ENCODE data around the gene ZFHX3. TPM values are rescaled to one million over a fixed set of nuclear protein-coding genes. Genes with fewer than 3 reads are reported as not detected.
A peak's percentile ranks its signal among the peaks of the same experiment; 100 is the strongest.

The ZFHX3 gene
- total RNA-seq, 1 donor = 4.0 TPM

GRCh38 chr16:72814226-72814625 is 233.7 kb downstream of the ZFHX3 start:
- DNase-seq (ENCODE audit: low read depth in 2 of 3, low spot score in 2 of 3) = no peak

DNA sequence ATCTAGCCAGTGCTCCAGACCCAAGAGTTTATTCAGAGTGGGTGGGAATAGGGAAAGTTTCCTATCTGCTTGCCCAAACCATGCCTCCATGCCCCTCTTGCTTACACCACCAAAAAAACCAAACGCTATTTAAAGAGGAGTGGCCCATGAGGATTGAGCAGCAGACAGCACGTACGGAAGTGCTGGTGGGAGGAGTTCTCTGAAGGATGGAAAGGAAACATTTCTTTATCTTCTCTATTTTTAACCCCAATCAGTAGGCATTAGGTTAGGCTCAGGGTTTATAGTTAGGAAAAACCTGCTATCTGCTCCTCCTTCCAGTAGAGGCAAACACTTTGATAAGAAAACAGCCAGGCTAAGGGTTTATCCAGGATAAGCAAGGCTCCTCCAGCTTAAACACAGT is 235.3 kb downstream of the ZFHX3 start:
- DNase-seq (ENCODE audit: low read depth in 2 of 3, low spot score in 2 of 3) = no peak

DNA sequence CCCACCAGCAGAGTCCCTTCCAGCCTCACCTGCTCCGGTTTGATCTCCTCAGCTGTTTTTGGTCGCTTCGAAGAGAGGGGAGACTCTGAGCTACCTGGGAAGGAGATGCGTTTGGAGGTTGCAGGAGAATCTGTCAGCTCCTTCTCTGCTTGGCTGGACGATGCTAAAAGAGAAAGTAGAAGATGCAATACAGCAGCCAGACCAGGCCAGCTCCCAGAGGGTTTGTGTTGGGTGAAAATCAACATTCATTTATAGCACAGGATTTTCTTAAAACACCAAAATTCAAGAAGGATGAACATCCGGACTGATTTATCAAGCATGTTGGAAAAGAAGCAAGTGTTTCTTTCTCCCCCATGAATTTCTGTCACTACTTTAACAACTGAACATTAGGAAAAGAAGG is 236.1 kb downstream of the ZFHX3 start:
- DNase-seq (ENCODE audit: low read depth in 2 of 3, low spot score in 2 of 3) = no peak

DNA sequence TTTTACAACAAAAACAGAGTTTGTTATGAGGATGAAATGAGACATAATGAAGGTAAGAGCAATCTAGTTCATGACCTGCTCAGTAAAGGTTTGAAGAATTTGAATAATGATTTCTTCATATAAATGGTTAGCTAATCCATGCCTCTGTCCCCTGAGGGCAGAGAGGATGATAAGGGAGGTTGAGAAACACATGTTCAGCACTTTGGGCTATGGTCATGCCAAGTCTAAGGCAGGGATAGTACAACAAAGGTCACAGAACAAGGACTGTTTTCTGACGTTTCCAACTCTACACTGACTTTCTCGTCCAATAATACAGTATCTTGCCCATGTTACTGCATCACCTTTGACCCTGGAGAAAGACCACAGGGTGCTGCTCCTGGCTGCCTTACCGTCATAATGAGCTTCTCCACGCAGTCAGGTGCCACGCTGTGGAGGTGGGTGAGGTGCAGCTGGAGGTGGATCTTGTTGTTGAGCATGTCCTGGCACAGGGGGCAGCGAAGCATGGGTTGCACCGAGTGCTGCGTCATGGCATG is 236.7 kb downstream of the ZFHX3 start:
- DNase-seq (ENCODE audit: low read depth in 2 of 3, low spot score in 2 of 3) = no peak

GRCh38 chr16:72810480-72810879 is 237.4 kb downstream of the ZFHX3 start:
- no peak for DNase-seq (ENCODE audit: low read depth in 2 of 3, low spot score in 2 of 3)

DNA sequence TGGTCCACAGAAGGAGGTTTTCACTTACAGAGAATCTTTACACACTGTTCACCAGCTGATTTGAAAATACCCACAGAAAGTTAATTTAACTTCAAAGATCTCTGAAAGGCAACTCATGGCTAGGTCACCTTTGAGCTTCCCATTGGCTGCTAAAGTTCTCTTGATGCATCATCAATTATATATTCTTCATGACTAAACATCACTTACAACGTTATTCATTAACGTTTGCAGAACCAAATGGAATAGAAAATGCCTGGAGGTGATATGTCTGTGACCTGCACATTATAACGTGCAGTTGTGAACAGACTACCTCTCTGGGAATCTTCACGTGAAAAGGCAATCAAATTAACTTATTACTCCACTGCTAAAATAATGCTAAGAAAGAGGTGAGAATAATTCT is 238.5 kb downstream of the ZFHX3 start:
- DNase-seq (ENCODE audit: low read depth in 2 of 3, low spot score in 2 of 3) = no peak

DNA sequence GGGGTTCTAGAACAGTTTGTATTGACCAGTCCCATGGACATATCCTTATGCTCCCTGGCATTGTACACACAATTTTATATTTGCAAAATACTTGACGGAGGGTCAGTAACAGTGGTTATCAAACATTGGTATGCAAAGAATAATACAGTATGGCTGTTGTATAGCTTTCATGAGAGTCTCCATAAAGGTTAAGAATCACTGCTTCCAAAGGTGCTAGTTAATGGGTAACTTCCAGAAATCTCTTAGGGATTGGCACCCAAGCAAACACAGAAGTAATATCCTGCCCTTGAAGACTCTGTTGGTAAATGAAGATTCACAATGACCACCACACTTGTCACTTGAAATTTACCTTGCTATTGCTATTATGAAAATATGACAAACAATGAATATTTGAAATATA is 239.2 kb downstream of the ZFHX3 start:
- no peak for DNase-seq (ENCODE audit: low read depth in 2 of 3, low spot score in 2 of 3)

GRCh38 chr16:72807245-72807644 is 240.7 kb downstream of the ZFHX3 start:
- DNase-seq (ENCODE audit: low read depth in 2 of 3, low spot score in 2 of 3) = no peak

DNA sequence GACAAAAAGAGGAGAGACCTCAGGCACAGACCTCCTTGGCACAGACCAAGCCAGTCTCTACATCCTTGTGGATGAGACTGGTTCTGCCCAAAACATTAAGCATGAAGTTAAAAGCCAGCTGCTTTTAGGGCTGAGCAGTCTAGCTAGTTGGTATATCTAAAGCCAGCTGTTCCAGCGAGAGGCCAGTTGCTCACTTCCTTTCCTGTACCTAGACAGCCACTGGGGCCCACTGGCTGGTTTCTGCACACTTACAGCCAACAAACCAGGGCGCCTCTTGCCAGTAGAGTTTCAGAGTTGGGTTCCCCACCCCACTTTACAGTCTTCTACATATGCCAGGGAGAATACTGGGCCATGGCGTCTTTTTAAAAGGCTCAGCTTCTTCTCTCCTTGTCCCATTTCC is 242.4 kb downstream of the ZFHX3 start:
- DNase-seq (ENCODE audit: low read depth in 2 of 3, low spot score in 2 of 3) = no peak

DNA sequence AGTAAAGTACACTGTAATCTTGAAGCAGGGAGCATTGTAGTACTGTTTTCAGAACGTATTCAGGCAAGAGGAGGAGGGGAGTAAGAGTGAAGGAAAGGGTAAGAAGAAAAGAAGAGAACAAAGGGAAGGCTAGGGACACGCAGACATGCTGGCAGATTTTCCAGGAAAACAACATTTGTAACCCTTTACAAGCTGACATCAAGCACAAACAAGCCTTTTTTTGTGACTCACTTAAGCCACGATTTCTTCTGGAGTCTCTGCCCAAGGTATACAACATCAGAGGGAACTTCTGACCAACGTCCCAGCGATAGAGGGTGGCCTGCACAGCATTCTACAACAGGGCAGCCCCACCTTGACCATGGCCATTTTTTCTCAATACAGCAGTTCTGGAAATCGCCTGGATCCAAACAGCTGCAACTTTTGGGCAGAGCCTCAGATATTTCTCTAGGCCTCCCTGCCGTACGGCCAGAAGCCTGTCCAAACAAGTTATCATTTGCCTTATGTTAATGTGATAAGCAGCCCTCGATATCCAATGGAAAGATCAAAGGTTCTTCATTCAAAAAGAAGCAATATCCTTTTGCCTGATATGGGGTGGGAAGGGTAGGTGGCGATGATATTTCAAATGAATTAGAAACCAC is 247.3 kb downstream of the ZFHX3 start:
- DNase-seq (ENCODE audit: low read depth in 2 of 3, low spot score in 2 of 3) = no peak

DNA sequence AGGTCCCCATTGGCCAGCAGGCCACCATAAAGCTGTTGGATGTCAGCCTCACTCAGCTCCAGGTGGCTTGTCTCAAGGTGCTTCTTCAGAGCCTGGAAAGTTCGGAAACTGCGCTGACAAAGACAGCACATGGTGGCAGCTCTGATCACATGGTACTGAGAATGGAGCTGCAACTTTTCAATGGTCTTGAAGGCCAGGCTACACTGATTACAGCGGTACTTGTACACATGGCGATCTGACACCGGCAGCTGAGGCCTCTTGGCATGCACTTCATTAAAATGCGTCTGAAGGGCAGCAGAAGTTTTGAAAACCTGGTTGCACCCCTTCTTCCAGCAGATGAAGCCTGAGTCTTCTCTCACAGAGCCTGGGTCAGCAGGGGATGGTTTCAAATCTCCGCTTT is 249.7 kb downstream of the ZFHX3 start:
- no peak for DNase-seq (ENCODE audit: low read depth in 2 of 3, low spot score in 2 of 3)

DNA sequence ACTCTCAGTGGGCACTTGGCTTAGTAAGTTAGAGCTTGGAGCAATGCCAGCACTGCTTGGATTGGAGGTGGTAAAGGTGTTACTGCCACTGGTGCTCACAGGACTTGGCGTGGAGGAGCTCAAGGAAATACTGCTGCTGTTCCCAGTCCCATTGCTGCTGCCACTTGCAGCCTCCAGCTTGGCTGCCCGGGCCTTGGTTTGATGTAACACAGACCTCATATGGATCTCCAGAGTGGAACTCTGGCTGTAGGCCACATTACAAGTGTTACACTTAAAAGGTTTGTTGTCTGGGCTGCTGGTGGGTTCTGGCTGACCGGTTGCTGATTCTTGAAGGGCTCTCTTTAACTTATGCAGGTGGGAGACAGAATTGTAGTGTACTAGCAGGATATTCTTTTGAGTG is 250.3 kb downstream of the ZFHX3 start:
- no peak for DNase-seq (ENCODE audit: low read depth in 2 of 3, low spot score in 2 of 3)

- no peak for DNase-seq (ENCODE audit: low read depth in 2 of 3, low spot score in 2 of 3)
Measured at GRCh38 chr16:72796222-72796621, 251.7 kb downstream of the ZFHX3 start.

DNA sequence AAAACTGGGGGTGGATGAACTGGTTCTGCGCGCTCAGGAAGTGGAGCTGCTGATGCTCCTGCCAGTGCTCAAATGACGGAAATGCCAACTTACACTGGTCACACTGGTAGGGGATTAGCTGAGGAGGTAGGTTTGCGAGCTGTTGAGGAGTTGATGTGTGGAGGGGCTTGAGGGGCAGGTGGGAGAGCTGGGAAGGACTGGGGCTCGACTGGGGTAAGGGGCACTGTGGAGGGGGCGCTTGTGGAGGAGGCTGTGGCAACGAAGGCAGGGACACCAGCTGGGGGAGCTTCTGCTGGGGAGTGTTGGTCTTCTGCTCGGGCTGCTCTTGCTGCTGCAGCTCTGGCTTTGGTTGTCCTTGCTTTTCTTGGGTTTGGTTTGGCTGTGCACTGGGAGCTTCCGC is 252.9 kb downstream of the ZFHX3 start:
- no peak for DNase-seq (ENCODE audit: low read depth in 2 of 3, low spot score in 2 of 3)

DNA sequence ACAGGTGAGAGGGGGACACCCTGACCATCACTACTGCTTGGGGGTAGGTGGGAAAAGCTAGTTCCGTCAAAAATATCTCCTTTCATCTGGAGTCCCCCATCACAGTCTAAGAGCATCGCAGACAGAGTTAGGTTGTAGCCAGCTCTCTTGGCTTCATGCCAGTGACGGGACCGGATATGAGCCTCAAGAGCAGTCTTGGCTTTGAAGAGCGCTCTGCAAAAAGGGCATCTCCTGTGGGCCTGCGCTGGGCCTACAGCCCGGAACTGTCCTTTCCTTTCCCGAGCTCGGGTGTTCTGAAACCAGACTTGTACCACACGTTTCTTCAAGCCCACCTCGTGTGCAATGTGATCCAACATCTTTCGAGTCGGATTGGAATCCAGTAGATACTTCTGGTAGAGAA is 253.6 kb downstream of the ZFHX3 start:
- no peak for DNase-seq (ENCODE audit: low read depth in 2 of 3, low spot score in 2 of 3)

- DNase-seq (ENCODE audit: low read depth in 2 of 3, low spot score in 2 of 3) = no peak
Measured at GRCh38 chr16:72793716-72794115, 254.2 kb downstream of the ZFHX3 start.

DNA sequence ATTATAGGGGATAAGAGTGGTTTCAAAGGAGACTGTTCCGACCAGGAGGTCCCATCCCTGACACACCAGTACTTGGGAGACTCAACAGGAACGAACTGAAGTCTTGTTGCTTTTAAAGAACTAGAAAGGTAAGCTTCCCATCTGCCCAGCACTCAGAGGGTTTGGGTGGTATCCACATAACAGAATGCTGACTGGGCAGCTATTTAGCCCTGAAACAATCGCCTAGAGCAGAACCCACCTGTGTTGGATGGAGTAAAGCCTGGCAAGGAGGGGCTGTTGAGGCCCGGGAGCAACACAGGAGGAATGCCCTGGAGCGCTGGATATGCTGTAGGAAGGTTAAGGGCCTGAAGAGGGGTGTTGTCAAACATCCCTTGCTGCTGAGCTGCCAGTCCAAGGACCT is 254.9 kb downstream of the ZFHX3 start:
- no peak for DNase-seq (ENCODE audit: low read depth in 2 of 3, low spot score in 2 of 3)

DNA sequence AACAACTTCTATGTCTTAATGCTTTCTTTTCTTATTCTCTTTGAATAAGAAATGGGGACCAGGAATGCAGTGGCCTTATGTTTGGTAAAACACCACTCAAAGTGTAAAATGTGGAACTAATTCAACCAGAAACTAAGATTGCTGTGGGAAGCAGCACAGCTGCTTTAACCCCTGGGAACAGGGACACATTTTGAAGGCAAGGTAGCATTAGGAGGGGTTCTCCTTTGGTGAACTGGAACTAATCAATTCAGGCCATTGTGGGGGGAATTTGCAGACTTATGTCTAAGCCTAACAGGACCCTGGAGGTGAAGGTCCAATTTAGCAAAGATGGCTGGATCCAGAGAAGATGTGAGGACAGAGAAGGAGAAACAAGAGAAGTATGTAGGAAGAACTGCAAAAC is 256.1 kb downstream of the ZFHX3 start:
- DNase-seq (ENCODE audit: low read depth in 2 of 3, low spot score in 2 of 3) = no peak

DNA sequence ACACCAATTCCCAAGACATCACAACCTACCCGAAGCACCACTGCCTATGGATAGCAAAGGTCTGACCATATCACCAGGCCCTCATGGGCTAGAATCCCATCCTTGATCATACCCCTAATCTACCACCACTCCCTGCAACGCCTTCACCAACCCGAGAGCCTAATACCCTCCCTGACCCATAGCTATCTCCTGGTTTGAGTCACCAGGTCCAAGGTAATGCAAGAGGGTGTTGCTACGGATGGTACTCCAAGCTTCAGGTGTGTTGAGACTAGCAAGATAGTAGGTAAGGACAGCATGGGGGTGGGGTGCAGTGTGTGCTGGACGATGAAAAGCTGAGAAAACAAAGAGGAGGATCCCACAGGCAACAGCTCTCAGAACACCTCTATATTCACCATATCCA is 258.0 kb downstream of the ZFHX3 start:
- no peak for DNase-seq (ENCODE audit: low read depth in 2 of 3, low spot score in 2 of 3)

GRCh38 chr16:72789465-72789864 is 258.5 kb downstream of the ZFHX3 start:
- DNase-seq (ENCODE audit: low read depth in 2 of 3, low spot score in 2 of 3) = no peak

- DNase-seq (ENCODE audit: low read depth in 2 of 3, low spot score in 2 of 3) = no peak
Measured at GRCh38 chr16:72788269-72788809, 259.6 kb downstream of the ZFHX3 start.

- DNase-seq (ENCODE audit: low read depth in 2 of 3, low spot score in 2 of 3) = peak; percentile 10 to 91 (median 89)
Measured at GRCh38 chr16:72787514-72788268, 260.2 kb downstream of the ZFHX3 start.

Data from hematopoietic multipotent progenitor cell (in vitro differentiated cells).